NCI-H187 treated with DMSO at 0.1 percent for 48 hours (cell line): ENCODE results near the gene A2M.

ENCODE experiments used
- DNase-seq: peaks from one replicate; lab custom pipeline; 2025; lab: John Stamatoyannopoulos, UW

Gene A2M

DNA sequence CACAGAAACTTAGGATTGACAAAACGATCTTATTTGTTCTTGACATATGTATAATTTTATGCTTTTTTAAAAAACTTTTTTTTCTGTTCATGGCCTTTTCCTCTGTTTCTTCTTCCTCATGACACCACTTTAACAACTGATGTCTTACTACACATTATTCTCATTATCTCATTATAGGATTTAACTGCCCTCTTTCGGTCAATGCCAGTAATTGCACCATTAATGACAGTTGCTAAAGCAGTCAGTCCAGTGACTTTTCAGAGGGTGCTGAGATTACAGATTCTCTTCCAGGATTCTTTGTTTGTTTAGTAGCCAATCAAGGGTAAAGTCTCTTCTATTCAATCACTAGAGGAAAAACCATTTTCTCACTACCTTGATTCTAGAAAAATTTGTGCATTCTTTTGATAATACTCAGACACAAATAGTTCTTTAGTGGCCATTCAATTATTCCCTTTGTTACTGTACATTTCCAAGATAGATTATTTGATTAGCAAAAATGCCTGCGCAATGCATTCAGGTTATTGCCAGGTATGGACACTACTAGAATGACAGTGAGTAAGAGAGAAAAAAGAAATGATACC is 76.2 kb downstream of the A2M start:
- no peak for DNase-seq

DNA sequence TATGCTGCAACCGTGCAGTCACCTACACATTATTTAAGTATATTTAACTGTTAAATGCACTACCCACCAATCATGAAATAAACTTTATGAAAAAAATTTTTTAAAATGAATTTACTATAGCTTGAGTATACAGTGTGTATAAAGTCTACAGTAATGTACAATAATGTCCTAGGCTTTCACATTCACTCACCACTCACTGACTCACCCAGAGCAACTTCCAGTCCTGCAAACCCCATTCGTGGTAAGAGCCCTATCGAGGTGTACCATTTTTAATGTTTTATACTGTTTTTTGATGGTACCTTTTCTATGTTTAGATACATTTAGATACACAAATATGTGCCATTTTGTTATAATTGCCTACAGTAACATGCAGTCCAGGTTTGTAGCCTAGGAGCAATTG is 78.3 kb downstream of the A2M start:
- DNase-seq, result no peak

DNA sequence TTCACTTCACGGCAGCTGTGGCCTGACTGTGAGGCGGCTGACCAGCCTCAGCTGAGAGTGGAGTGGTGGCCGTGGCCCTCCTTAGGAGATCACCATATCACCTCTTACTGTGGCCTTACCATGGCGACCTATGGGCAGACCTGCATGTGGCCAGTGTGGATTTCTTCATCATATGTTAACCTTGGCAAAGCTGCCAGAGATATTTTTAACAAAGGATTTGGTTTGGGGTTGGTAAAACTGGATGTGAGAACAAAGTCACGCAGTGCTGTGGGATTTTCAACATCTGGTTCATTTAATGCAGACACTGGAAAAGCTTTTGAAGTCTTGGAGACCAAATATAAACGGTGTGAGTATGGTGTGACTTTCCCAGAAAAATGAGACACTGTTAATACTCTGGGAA is 79.5 kb downstream of the A2M start:
- no peak for DNase-seq

DNA sequence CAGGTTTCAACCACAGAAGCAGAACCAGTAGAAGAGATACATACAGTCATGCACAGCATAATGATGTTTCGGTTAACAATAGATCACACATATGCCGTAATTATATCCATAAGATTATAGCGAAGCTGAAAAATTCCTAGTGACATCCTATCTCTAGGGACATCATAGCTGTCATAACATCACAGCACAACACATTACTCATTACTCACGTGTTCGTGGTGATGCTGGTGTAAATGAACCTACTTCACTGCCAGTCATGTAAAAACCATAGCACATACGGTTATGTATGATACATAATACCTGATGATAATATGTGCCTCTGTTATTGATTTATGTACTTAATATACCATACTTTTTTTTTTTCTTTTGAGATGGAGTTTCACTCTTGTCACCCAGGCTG is 81.6 kb downstream of the A2M start:
- DNase-seq, result no peak

DNA sequence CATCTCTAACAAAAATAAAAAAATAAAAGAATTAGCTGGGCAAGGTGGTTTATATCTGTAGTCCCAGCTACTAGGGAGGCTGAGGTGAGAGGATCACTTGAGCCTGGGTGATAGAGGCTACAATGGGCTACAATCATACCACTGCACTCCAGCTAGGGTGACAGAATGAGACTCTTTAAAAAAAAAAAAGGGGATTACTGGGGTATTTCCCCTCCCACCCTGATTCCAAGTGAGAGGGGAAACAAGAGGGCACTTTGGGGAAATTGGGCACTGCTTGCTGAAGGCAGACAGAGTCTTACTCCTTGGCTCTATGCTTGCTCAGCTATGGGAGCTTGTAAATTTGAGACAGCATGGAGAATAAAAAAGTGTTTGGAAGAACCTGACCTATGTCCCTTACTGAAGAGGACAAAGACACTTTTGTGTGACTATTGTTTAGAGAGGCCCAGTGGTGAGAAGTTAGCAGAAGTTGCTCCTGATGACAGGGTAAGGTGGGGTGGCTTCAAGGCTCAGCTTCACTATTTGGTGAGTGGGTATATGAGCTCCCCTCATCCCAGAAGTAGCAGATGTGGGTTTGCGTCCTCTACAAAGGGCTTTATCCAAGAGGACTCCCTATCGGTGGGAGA is 82.3 kb downstream of the A2M start:
- no peak for DNase-seq

DNA sequence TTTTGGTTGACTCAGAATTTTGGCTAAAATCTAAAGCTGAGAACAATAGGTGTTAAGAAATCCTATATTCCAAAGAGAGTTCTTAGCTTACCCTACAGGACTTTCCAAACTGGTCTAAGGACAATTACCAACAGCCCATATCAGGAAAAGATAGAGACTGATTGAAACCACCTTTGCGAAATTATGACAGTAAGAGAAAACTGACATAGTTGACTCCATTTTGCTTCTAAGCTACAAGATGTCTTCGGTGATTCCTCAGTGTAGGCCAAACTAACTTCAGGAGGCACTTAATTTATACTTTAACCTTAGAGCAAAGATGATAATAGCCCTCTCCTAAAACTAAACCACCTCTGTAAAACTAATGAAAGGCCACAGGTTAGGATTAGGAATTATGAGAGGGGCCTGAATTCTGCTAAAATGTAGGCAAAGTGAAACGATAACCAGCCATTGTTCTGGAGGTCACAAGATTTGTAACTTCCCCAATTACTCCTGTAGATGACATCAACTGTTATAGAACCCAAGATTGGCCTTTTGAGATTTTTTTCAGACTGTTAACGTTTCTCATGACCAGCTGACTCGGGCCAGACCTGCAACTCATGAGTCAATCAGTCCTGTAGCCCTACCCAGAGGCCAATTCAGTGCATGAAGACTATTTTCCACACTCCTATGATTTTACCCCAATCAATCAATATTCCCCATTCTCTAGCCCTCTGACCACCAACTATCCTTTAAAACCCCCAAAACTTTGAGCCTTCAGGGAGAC is 83.3 kb downstream of the A2M start:
- no peak for DNase-seq

DNA sequence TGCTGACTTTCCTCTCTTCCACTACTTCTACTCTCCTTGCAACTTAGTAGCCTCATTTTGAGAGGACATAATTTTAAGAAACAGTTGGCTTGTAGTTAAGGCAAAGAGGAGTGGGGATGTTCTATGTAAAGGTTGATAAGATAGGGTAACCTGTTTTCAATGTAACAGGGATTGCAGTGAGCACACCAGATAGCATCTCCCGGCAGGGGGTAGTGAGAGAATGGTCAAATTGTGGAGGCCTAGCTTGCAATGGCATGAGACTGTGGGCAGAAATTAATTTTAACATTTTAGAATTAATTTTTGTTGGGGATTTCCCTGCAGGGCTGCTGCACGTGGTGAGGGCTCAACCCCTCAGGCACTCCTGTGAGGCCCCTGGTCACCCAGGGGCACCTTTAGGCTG is 84.9 kb downstream of the A2M start:
- DNase-seq, result no peak

DNA sequence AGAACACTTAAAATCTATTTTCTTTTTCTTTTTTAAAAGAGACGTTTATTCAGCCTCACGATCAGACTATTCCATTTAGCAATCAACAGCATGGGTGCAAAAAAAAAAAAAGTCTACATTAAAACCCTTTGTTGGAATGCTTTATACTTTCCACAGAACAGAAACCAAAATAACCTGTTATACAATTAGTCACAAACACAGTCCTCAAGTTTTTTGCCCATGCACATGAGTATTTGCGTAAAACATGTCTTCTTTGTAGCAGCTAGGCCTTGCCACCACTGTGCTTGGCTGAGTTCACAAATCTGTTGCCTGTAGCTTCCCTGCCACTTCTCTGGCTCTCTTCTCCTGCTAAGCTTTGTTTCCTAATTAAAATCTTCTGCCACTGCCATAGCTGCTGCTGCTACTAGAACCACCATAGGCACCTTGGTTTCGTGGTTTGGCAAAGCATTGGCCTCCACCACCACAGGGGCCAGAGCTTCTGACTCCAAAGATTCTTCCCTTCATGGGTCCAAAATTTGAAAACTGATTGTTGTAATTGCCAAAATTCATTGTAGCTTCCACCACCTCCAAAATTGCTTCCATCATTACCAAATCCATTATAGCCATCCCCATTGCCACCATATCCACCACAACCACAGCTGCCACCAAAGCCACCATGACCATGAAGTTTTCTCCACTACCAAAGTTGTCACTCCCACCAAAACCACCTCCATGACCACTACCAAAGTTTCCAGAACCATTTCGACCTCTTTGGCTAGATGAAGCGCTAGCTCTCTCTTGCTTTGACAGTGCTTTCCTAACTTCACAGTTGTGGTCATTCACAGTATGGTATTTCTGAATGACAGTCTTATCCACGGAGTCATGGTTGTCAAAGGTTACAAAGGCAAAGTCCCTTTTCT is 88.3 kb downstream of the A2M start:
- no peak for DNase-seq

DNA sequence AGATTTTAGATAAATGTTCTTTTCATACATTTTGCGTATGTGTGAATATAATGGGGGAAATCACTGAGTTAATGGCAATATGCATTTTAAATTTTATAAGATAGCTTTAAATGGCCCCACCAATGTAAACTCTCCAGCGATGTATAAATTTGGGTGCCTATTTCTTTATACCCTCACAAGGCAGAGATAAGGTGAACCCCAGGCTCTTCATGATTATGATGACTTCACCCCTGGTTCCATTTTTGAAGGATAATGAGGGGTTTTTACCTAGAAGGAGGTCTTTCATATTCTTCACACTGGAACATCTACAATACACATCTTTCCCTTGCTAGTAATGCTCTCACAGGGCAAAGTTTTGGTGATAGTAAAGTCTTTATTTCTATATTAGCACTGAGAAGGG is 91.2 kb downstream of the A2M start:
- DNase-seq, result no peak

DNA sequence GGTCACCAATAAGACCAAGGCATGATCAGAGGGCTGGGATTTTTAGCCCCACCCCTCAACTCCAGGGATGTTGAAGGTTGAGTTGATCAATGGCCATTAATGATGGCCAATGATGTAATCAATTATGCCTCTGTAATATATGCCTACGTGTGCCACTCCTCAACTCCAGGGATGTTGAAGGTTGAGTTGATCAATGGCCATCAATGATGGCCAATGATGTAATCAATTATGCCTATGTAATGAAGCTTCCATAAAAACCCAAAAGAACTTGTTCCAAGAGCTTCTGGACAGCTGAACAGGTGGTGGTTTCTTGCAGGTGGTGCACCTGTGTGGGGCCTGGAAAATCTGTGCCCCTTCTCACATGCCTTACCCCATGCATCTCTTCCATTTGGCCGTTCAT is 93.1 kb downstream of the A2M start:
- DNase-seq, result no peak
